Fibroblast of mammary gland (primary cell): ENCODE measurements around the gene PPM1J.
A peak's percentile ranks its signal among the peaks of the same experiment; 100 is the strongest.
"Not testable (repeated sequence)": the region's sequence is repeated elsewhere in the genome, so short reads cannot be mapped to it uniquely, and the experiment has no call there.

ENCODE experiments used
- DNase-seq: peaks from one replicate; pipeline ENCODE4 v3.0.0-alpha.2; 2010; ENCODE audit warnings: low read depth
- H3K4me3 ChIP-seq: 2 replicates; pipeline ENCODE4 v1.5.1; 2011; ENCODE audit warnings: low read depth, mild to moderate bottlenecking, low read length, moderate library complexity; ENCODE audit not compliant: control insufficient read depth
- CTCF ChIP-seq: conservative IDR thresholded peaks from 2 replicates; pipeline ENCODE4 v1.5.1; 2011; ENCODE audit warnings: low read depth, low read length, inconsistent platforms; ENCODE audit not compliant: control insufficient read depth, insufficient read depth

Gene PPM1J

GRCh38 chr1:112727716-112728115, 12.6 kb upstream of the PPM1J start:
- no peak overlapping the region for H3K4me3 ChIP-seq
- TF ChIP-seq CTCF: peak; percentile 21
- peak; percentile 48 for DNase-seq

- not testable (repeated sequence) for H3K4me3 ChIP-seq, DNase-seq
Observed at GRCh38 chr1:112724240-112724639, 9.1 kb upstream of the PPM1J start.

GRCh38 chr1:112723511-112723839, 8.3 kb upstream of the PPM1J start:
- no peak for TF ChIP-seq CTCF
- no peak for DNase-seq
- H3K4me3 ChIP-seq: no peak overlapping the region

- DNase-seq: peak; percentile 51
- TF ChIP-seq CTCF: no peak
- H3K4me3 ChIP-seq: no peak overlapping the region
Observed at GRCh38 chr1:112722601-112723510, 7.7 kb upstream of the PPM1J start.

- TF ChIP-seq CTCF: no peak
- H3K4me3 ChIP-seq: no peak overlapping the region
- no peak for DNase-seq
Observed at GRCh38 chr1:112721966-112722524, 6.9 kb upstream of the PPM1J start.

- not testable (repeated sequence) for DNase-seq, H3K4me3 ChIP-seq
Observed at GRCh38 chr1:112721294-112721693, 6.2 kb upstream of the PPM1J start.

GRCh38 chr1:112720800-112721199, 5.7 kb upstream of the PPM1J start:
- no peak for TF ChIP-seq CTCF
- no peak for DNase-seq
- no peak overlapping the region for H3K4me3 ChIP-seq
